ENCODE results near the gene SLC35A2.

SLC35A2 gene

DNA sequence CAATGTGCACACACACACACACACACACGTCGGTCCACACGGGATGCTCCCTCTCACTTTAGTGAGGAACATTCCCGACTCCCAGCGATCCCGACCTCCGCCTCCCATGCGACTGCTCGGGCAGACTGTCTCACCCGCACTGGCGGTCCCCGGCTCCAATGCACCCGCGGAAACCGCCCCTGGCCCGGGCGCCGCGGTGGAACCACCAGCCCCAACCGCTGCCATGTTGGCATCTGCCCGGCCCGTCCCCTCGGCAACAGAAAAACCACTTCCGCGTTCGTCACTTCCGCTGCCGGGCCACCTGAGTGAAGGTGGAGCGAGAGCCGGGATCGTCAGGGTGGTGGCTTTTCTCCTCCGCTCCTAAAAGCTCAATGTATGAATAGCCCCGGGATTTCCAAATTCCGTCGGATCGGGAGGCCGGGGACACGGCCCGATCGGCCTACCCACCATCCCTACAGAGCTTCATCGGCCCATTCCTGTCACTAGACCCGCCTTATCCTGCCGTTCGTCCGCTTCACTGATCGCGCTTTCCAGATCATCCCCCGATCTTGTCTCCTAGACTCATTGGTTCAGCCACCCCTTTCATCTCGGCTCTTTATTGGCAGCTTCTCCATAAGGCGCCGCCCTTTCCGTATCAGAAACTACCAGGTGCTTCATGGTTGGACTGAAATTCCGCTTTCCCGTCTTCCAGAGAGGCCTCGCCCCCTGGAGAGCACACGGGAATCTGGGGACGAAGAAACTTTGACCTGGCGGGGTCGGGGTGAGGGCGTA, at the start of gene SLC35A2:
TSS of gene SLC35A2 (minus strand) at position 235 of the 771 bp plus-strand sequence. CDS start at position 225, 10 bp downstream.
- peak; percentile 94 for DNase-seq

DNA sequence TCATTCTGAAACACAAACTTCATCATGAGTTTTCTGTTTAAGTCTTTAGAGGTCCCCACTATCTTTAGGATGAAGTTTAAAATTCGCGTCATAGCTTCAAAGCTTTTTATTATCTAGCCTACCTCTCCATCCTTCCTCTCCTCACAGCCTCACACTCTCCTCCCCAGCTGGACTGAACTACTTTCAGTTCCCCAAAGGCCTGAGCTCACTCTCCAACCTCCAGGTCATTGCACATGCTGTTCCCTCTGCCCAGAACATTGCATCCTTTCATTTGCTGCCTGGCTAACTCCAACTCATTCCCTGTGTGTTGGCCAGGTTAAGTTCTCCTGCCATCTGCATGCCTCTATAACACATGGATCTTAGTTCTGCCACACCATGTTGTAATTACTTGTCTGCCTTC, 48.8 kb upstream of the SLC35A2 start:
- no peak for DNase-seq

DNA sequence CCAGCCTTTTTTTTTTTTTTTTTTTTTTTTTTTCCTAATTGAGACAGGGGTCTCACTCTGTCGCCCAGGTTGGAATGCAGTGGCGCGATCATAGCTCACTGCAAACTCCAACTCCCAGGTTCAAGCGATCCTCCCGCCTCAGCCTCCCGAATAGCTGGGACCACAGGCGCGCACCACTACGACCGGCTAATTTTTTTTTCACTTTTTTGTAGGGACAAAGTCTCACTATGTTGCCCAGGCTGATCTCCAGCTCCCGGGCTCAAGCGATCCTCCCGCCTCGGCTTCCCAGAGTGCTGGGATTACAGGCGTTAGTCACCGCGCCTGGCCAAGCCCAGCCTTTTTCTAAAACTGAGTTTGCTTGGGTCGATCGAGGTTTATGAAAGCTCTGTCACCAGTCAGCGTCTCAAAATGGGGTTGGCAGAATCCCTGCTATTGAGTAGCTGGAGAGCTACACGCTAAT, 47.2 kb upstream of the SLC35A2 start:
- DNase-seq = peak; percentile 74

DNA sequence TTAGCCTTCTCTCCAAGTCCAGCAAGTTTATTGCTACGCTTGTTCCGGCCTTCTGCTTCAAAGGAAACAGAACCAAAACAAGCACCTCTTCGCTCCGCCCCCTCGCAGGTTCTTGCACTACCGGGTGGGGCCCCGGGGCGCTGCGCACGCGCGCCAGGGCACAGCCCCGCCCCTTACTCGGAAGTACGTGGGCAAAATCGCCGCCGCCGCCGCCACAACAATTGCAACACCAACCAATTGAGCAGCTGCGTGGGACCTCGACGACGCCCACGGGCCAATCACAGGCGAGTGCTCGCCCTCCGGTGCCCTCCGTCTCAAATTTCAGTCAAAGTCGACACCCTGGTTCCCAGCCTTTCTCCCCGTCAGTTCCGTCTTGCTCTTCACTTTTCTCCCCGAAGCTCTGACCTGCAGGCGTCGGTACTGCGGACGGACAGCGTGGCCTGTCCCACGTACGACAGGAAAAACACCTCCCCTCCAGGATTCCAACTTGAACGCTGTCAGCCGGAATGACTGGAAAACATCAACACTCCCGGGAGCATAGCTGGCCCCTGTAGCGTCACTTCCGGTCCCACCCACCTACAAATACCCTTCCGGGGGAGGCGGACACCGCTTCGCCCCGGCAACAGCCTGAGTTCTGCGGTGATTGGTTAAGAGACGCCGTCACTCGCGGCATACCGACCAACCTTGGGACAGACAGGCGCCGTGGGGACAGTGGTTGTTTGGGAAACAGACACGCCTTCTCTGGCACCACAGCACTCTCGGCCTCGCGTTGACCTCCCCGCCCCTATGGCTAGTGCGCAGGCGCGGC, 46.6 kb upstream of the SLC35A2 start:
- DNase-seq = peak; percentile 99

DNA sequence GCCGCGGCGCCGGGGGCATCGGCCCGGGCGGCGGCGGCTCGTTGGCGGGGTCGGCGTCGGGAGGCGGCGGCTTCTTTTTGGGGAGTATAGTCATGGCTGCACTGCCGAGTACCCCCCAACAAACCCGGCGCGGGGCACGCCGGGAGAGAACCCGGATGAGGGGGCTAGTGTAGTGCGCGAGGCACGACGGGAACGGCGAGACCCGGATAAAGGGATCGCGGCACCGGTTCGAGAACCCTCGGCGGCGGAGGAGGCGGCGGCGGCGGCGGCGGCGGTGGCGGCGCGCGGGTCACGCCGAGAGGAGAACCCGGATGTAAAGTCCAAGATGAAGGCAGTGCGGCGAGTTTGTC, 46.0 kb upstream of the SLC35A2 start, which contains the start of gene OTUD5:
TSS of gene OTUD5 (minus strand) at position 131 of the 350 bp plus-strand sequence. CDS start at position 94, 37 bp downstream.
- DNase-seq = peak; percentile 80

DNA sequence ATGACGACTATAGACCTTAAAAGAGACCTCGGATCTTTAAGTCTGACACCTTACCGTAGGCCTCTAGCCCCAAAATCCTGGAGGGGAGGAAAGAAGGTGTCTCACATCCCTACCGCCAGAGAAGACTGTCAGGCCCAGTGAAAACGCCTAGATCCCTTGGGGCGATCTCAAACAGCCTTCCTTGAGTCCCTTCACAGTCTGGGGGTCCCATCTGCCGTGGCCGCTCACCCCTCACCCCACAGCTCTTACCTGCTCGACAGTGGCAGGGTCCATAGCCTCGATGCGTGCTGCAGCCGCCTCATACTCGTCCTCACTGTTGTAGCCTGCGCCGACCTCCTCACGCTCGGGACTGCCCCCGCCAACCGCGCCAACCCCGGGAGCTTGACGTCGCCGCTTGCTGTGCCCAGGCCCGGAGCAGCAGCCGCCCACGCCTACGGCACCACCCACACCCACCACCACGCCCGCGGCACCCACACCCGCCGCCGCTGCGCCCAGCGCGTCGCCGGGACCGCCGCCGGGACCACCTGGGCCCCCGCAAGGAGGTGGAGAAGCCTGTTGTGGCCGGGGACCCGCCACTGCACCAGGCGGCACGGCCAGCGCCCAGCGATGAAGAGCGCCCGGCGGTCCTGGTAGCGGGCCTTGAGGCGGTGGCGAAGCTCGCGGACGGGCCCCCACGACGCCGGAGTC, 45.4 kb upstream of the SLC35A2 start:
- no peak for DNase-seq

DNA sequence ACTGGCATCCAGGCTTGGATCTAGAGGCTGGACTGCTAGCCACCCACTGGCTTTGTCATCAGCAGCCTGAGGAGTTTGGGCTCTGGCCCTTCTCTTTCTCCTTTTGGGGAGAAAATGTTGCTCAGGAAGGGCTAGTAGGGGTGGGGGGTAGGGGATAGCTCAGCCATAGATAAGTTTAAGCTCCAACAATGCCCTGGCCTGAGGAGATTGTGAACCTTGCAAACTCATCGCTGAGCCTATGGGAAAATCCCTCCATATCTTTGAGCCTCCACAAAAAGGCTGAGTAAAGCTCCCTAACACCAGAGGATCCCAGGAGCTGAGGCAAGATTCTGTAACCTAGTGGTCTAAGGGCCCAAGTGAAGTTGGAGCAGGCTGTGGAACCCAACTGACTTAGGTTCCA, 37.1 kb upstream of the SLC35A2 start:
- DNase-seq = no peak

DNA sequence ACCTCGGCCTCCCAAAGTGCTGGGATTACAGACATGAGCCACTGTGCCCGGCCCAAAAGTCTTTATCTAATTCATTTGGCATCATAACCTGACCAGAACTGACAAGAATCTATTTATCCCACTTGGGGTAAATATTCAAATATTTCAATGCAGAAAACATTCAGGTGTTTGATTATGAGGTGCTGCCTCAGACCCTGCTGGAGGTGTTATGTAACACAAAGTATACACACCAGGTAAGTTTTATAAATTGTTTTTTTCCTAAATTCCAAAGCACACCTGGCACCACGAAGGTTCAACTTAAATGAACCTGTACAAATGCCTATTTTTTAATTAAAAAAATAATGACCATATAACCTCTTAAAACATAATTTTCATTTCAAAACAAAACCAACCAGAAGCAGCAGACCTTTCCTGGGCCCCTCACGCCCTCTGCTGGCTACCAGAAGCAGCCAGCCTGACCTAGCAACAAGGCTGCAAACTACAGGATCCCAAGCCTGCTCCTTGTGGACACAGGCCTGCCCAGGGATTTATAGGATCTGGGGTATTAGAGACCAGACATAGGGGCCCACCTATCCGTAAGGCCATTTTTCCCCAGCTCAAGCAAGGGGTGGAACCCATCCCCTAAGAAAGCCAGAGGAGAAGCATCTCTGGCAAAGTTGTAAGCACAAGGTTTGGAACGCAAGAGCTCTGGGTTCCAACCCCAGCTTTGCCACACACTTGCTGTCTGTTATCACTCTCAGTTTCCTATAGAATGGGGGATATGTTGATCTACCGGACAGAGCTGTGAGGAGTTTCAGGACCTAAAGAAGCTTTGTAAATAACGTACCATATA, 34.3 kb upstream of the SLC35A2 start:
- DNase-seq = peak; percentile 82

DNA sequence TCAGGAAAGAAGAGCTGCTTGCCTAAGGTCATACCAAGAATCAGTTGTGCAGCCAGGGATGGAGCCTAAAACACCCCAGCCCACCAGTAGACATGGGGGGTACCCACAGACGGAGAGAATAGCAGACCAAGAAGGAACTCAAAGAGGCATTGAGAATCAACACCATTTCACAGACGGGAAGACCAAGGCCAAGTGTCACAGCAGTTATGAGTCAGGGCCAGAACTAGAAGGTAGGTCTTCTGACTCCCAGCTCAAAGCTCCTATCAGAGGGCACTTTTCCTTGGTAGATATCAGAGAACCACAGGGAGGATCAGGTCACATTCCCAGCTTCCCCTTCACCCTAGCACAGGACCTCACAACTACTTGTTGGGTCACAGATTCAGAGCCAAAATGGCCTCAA, 31.4 kb upstream of the SLC35A2 start:
- no peak for DNase-seq

DNA sequence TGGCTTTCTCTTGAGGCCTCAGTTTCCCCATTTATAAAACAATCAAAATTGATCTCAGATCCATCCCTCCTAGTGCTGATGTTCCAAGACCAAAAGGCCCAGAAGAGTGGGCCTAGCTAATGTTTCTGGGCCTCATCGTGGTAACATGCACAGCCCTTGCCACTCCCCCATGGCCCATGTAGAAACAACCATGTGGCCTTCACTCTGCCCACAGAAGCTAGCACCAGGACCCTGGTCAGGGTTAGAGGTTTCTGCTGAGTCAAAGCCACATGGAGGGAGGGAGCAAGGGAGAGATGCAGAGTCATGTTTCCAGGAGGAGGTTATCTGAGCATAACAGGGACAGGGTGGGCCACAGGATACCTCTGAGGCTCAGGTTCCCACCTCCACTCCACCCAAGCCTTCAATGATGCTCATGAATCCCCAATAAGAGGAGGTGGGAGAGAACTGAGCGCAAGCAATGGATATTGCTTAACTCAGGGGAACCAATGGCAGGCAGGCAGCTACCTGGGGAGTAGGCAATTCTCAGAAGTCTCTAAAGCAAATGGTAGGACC, 29.0 kb upstream of the SLC35A2 start:
- DNase-seq = no peak

DNA sequence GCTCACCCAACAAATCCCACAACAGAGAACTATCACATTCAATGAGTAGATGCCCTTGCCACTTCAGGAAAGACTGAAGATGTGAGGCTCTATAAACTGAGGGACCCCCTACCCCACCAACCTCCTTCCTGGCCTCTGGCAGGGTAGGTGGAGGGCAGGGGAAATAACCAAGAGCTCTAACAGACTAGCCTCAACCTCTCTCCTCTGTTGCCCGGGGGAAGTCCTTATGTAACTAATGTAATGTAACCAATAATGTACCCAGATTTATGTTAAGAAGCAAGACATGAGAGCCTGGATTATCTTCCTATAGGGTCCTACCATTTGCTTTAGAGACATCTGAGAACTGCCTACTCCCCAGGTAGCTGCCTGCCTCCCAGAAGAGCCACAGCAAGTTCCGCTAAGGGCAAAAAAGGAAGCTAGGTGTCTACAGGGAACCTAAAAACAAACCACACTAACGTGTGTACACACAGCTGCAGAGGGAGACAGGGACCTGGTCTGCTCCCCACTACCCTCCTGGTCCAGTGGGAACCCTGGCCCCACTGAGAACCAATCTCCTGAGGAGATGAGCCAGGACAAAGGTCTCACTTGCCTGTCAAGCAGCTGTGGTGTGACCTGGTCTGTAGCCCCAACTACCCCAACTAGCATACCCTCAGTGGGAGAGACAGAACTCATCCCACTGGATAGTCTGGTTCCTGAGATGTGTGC, 28.2 kb upstream of the SLC35A2 start:
- no peak for DNase-seq

DNA sequence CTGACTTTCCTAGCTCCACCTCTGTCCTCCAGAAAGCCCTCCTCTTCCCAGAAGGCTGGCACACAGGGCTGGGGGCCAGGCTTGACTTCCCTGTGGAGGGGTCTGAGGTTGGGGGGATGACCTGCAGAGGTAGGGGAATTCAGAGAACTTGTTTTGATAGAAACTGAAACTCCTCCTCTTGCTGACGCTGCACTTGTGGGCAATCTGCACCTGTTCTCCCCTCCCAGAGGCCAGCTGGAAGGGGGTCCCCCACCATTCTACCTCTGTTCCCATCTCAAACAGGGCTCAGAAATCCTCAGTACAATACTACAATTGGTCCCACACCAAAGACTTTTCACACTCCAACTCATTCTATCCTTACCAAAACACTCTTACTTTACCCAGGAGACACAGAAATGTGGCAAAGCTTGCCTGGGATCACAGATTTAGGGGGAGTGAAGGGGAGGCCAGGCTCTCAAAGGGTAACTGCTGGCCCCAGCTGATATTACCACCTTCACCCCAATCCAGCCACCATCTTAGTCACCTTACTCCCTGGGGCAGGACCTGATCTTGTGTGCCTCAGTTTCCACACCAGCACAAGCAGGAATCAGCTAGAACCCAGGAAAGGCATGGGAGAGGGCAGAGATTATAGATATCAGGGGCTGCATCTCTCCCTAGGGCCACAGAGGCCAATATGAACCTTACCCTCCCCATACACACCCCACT, 27.4 kb upstream of the SLC35A2 start:
- DNase-seq = no peak

DNA sequence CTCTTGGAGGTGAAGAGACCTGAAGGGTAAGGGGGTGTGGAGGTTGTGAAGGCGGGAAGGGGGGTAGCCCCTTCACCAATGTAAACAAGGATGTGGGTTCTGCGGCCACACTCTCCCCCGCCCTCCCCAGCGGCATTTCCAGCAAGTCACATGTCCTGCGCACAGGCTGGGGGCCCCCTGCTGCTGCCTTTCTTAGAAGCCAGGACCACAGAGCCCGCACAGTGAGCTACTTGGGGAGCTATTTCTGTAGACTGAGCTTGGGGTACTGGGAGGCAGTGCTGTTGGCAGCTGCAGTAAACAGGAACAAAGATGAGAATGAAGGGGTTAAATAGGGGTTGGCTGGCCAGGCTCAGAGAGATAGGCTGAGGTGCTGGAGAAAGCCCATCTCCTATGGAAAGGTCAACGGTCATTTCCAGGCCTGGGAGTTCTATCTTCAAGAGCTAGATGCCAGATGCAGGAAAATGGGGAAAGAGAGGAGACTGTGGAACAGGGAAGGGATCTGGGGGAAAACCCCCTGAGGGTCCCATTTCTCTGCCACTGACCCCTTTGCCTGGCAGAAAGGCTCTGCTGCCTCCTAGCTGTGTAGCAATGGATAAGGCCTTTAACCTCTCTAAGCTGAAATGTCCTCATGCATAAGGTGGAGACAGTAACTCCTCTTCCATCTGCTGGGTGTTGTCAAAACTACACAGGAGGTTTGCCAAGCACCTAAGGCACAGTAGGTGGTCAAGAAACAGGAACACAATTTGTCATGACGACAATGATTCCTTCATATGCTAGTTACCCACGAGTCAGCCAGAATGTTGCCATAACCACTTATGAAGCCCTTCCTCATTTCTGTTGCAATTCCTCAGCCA, 25.8 kb upstream of the SLC35A2 start:
- DNase-seq = no peak

DNA sequence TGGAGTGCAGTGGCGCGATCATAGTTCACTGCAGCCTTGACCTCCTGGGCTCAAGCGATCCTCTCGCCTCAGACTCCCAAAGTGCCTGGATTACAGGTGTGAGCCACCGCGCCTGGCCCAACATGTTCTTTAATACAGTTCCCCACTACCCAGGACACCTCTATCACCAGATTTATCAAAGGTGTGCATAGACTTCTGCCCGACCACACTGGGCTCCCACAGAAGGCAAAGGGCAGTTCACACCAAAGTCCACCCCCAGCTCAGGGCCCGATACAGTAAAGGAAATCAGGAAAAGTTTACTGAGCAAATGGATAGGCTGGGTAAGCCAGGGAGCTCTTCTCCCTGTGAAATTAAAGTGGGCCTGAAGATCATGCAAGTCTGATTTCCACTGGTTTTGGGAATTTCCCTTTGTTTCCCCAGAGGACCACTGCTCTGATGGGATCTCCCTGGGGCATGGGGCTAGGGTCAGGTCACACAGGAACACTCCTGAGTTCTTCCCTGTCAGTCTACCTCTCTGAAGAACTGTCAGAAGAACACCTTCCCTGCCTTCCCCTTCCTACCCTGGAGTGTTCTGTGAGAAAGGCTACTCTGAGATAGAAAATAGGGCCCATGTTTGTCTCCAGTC, 25.1 kb upstream of the SLC35A2 start:
- no peak for DNase-seq

DNA sequence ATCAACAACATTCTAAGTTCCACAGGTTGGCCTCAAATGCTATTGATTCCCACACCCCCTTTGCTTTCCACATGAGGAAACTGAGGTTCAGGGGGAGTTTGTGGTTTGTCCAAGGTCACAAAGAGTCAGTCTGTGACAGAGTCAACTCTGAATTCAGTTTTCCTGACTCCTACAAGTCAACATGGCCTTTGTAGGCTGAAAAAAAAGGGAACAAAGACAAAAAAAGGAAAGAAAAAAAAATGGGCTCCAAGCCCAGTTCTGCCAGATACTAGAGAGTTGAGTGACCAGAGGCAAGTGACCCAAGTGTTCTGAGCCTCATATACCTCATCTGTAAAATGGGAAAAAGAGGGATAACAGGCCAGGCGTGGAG, 23.8 kb upstream of the SLC35A2 start:
- no peak for DNase-seq

DNA sequence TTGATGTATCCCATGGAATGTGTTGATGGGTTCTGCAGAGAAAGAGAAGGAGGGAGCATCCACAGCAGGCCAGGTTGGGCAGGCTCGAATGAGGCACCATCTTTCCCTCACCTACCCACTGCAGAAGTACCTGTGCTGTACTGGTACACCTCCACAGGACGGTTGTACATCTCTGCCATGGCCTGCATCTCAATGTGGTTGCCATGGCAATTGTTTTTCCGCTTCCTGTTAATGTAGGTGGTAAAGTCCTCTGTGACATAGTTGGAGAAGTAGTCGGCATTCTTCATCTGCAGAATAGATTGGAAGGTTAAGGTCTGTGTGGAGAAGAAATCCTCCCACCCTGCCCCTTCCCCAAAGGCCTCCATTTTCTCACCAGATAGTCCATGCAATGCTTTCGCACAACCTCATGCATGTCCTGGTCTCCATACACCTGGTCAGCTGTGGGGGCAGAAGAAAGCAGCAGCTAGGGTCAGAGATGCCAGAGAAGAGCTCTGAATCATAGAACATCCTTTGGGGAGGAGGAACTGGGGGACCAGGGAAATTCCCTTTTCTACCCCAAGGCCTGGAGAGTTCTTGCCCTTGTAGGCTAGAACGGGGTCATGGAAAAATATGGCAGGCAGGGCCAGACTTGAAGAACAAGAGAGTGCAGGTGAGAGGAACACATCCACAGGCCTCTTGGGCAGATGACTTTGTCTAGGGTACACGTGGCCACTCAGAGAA, 23.3 kb upstream of the SLC35A2 start:
- DNase-seq = no peak

DNA sequence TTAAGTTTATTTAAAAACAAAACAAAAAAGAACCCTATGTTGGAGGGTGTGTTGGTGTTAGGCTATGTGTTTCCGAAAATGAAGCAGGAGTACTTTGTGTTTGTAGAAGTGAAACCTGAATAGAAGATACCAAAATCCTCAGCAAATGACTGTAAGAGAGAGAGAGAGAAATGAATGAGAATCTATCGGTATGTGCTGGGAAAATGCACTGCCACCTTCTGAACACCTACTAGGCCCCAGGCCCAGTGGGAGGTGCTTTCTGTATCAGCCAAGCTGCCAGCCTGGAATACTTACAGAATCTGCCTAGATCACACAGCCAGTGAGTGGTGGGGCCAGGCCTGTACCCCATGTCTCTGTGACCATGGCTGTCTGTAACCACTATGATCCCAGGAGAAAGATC, 22.3 kb upstream of the SLC35A2 start:
- DNase-seq = no peak

DNA sequence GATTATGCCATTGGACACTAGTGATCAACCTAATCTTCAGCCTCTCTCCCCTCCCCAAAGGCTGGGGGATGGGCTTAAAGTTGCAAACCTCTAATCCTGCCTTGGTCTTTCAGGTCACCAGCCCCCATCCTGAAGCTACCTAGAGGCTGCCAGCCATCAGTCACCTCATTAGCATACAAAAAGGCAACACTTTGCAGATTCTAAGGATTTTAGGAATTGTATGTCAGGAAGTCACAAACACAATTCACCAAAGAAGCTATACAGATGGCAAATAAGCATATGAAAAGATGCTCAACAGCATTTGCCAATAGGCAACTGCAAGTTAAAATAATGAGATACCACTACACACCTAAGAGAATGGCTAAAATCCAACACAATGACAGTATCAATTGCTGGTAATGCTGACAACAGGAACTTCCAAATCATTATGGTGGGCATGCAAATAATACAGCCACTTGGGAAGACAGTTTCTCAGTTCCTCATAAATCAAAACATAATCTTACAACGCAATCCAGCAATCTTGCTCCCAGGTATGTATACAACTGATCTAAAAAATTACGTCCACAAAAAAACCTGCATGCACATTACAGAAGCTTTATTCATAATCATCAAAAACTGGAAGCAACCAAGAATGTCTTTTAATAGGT, 16.4 kb upstream of the SLC35A2 start:
- DNase-seq = no peak

Data from NCI-H82 (cell line).